ENCODE measurements around the gene OCA2.

DNA sequence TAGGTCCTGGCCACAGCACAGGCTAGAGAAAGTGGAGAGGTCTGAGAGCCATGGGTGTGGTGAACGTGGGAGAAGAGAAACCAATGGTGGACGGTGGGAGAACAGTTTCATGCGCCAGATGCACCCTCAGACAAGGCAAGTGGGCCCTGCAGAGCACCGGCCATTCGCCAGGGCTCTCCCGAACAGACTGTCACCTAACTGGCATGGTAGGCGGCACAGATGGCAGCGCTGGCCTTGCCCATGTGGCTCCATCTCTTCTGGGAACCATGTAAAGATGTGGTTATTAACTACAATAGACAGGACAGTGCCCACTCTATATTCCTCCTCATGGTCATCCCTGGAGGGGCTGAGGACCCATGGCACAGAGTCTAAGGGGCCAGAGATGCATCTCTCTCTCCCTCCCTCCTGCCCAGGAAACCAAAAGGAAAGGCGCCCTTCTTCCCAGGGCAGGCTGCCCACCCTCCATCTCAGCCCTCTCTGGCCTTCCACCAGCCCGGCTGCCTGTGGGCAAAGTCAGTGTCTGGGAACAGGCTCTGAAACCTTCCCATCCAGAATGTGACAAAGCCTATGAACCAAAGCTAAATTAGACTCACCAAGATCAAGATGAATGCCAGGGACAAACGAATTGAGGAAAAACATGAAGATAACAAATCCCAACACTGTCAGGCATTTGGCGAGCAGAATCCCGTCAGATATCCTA, 147.8 kb downstream of the OCA2 start:
- TF ChIP-seq, protein P1, sequence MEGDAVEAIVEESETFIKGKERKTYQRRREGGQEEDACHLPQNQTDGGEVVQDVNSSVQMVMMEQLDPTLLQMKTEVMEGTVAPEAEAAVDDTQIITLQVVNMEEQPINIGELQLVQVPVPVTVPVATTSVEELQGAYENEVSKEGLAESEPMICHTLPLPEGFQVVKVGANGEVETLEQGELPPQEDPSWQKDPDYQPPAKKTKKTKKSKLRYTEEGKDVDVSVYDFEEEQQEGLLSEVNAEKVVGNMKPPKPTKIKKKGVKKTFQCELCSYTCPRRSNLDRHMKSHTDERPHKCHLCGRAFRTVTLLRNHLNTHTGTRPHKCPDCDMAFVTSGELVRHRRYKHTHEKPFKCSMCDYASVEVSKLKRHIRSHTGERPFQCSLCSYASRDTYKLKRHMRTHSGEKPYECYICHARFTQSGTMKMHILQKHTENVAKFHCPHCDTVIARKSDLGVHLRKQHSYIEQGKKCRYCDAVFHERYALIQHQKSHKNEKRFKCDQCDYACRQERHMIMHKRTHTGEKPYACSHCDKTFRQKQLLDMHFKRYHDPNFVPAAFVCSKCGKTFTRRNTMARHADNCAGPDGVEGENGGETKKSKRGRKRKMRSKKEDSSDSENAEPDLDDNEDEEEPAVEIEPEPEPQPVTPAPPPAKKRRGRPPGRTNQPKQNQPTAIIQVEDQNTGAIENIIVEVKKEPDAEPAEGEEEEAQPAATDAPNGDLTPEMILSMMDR (IDR thresholded peaks at IDR 0.05): no peak
- no peak for TF ChIP-seq POLR2A (IDR thresholded peaks at IDR 0.05)
